HG03571 (cell line): ENCODE measurements around the gene MVB12B.
"Not testable (repeated sequence)": the region's sequence is repeated elsewhere in the genome, so short reads cannot be mapped to it uniquely, and the experiment has no call there.

Source experiments
- ATAC-seq: cut with Tn5 transposase; IDR thresholded peaks from one replicate; pipeline ENCODE4 v1.9.1; 2021; ENCODE audit not compliant: unreplicated experiment

MVB12B gene, protein sequence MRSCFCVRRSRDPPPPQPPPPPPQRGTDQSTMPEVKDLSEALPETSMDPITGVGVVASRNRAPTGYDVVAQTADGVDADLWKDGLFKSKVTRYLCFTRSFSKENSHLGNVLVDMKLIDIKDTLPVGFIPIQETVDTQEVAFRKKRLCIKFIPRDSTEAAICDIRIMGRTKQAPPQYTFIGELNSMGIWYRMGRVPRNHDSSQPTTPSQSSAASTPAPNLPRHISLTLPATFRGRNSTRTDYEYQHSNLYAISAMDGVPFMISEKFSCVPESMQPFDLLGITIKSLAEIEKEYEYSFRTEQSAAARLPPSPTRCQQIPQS

DNA sequence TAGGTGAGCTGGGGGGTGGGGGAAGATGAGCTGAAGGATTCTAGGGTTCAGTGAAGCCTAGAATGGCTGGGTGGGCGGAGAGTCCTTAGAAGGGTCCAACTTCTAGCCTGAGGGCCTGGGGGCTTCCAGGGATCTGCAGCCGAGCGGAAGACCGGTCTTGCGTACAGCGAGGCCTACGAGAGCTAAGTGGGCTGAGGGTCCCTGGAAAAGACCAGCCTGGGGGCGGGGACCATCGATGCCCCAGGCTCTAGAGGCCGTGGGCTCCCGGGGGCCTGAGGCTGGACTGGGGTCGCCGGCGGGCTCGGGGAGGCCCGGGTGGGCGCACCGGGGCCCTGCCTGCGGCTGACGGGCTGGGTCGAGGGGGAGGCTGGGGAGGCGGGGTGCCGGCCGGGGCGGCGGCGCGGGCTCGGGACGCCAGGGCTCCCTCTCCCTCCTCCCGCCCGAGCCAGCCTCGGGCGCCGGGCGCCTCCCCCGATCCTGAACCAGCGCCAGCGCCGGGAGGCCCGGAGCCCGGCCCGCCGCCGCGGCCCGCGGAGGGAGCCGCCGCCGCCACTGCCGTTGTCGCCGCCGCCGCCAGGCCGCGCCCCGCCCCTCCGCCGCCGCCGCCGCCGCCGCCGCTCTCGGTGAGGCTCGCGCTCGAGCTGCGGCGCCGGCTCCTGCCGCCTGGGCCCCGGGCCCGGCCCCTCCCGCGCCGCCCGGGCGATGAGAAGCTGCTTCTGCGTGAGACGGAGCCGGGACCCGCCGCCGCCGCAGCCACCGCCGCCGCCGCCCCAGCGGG lies at the start of gene MVB12B:
MVB12B (plus strand) TSS at position 602 of the 778 bp plus-strand sequence; CDS start at position 703, 101 bp downstream.
- no peak for ATAC-seq

DNA sequence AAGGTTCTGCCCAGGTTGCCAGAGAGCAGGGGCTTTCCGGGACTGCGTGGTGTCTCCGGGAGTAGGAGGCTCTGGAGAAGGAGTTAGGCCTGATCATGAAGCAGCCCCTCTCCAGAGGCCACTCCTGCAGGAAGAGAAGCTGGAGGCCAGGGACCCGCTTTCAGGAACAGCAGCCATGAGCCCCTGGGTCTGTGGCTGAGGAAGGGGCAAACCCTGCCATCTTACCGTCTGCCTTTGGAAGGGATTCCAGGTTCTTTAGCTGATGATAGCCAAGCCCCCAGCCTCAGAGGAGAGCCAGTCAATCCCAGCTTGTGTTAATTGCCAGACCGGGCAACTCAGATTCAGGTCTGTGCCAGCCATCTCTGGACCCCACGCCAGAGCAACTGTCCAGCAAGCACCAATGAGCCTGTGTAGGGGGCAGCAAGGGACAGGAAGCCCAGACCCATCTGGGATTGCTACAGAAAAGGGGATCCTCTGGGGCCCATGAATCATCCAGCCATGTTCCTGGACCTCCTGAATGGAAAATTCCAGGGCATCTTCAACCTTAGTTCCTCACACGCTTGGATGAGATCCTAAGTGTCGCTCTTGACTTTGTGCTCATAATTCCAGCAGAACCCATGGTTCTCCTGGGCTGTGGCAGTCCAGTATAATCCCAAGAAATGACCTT lies 42.7 kb upstream of the MVB12B start:
- ATAC-seq, result no peak

DNA sequence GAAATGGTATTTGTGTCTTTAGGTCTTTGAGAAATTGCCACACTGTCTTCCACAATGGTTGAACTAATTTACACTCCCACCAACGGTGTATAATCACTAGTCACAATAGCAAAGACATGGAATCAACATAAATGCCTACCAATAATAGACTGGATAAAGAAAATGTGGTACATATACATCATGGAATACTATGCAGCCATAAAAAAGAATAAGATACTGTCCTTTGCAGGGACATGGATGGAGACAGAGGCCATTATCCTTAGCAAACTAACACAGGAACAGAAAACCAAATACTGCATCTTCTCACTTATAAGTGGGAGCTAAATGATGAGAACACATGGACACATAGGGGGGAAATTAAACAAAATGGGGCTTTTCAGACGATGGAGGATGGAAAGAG lies 41.0 kb upstream of the MVB12B start:
- ATAC-seq, result not testable (repeated sequence)

DNA sequence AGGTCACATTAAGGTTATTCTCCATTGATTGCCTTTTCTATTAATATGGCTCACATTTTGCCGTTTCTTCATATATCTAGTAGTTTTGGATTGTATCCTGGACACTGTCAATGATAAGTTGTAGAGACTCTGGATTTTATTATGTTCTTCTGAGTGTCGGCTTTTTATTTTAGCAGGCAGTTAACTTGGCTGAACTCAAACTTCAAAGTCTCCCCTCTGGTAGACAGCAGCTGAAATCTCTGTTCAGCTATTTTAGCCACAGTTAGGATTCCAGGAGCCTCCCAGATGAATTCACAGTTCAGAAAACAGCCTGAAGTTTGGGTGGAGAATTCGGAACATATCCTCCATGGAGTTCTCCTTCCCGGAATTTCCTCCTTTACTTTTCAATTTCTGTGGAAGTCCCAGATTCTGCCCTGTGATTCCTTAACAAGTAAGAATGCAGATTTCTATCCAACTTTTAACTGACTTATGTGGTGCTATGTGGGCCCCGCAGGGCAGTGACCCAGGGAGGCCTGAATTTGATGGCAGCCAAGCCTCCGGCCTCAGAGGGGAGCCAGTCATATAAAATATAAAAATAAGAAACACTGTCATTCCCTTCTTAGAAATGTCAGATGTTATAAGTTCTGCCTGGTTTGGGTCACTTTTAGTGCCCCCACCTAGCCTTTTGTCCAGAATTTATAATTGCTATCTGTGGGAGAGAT lies 39.3 kb upstream of the MVB12B start:
- no peak for ATAC-seq

DNA sequence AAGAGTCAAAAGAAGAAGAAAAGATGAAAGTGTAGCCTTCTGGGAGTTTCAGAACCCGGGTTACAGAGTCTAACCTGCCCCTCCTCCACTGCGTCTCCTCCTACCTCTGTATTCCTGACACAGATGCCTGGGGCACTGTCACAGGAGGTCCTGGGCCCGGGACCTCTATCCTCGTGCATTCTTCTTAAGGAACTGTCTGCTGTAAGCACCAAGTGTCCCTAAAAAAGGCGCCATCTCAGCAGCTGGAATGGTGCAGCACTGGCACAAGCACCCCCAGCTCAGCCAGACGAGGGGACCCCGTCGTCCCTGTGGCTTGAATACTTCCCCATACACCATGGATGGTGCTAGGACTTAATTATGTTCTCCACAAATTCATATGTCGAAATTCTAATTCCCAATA lies 35.8 kb upstream of the MVB12B start:
- ATAC-seq, result no peak

DNA sequence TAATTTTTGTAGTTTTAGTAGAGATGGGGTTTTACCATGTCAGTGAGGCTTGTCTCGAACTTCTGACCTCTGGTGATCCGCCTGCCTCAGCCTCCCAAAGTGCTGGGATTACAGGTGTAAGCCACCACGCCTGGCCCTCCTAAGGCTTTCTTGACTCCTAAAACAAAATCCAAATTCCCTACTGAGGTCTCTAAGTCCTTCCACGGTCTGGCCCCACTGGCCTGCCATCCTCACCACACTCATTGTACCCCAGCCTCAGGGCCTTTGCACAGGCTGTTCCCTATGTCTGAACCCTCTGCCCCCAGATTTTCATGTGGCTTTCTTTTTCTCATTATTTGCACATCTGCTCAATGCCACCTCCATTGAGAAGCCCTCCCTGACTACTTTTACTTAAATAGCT lies 34.7 kb upstream of the MVB12B start:
- no peak for ATAC-seq

DNA sequence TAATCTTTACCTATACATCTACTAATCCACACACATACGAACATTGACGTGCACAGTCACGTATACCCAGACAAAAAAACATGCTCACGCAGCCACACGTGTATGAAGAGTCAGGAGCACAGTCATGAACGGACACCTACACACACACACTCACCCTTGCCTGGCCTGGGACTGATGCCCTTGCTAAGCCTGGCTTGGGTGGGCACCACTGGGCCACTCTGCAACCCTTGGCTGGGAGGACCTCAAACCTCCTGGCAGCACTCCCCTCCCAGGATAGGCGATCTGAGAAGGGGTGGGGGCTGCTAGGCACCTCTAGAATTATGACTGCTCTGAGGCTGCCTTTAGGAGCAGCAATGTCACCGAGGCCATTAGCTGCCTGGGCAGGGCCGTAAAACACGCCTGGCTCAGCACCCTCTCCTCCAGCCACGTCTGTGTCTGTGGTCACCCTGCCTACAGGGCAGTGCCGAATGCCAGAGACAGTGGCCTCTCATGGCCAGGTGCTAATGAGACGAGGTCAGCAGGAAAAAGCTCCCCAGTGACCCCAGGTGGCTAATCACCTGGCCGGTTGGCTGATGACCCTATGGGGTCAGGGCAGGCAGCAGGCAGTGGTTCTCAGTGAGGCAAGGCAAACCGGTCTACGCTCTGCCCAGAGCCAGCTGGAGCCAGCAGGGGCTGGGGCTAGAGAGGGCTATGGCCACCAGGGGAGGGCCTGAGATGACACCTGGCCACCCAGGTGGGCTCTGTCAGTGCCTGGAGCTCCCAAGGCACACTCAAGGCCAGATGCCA lies 33.7 kb upstream of the MVB12B start:
- ATAC-seq, result no peak

DNA sequence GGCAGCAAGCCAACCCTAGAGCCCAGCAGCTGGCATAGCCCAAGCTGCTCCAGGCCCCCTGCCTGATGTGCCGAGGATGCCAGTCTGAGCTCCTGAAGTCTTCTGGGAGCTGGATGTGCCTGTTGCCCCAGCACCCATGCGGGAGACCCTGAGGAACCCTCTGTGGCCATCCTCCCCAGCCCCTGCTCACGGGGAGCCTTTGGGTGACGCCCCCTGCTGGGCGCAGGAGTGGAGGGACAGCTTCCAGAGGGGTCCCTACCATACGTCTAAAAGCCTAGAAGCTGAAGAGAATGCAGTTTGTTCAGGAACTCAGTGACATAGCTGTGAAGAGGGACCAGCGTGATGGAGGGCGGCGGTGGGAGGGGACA lies 33.1 kb upstream of the MVB12B start:
- no peak for ATAC-seq

DNA sequence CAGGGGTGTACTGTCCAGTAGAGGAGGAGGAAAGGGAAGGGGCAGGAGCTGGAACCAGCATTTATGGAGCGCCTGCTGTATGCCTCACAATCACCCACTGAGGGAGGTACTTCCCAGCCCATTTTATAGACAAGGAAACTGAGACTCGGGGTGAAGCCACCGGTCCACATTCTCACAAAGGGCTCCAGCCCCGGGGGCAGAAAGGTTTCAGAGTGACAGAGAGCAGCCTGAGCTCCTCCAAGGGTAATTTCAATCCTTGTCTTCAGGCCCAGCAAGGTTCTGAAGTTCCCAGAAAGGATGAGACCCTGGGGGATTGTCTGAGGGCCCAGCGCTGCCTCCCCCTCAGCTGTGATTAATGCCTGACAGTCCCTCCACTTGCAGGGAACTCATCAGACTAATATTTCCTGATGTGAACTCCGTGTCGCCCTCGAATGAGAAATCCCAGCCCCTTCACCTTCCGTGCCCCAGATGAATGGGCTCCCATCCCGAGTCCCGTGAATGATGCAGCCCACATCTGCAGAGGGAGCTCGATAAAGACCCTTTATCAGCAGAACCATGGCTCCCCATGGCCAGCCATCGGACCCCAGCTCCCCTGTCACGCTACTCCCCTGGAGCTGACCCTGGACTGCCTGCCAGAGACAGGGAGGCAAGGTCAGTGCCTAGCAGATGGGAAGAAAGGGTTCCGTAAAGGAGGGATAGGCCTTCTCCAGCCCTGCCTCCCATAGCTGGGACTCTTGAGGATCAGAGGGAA lies 32.1 kb upstream of the MVB12B start:
- ATAC-seq, result no peak

DNA sequence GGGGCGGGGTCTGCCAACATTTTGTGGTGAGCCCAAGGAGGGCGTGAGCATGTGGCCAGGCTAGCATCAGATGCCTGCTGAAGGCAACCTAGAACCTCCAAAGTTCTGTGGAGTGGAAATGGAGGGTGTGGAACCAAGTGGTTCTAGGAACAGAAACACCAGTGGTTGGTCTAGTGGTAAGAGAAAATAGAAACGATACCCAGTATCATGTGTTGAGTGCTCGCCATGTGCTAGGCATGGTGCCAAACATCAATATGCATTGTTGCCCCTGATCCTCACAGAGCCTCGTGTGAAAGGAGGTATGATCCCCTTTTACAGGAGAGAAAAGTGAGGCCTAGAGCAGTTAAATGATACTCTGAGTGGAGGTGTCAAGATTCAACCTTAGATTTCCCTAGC lies 31.5 kb upstream of the MVB12B start:
- no peak for ATAC-seq

DNA sequence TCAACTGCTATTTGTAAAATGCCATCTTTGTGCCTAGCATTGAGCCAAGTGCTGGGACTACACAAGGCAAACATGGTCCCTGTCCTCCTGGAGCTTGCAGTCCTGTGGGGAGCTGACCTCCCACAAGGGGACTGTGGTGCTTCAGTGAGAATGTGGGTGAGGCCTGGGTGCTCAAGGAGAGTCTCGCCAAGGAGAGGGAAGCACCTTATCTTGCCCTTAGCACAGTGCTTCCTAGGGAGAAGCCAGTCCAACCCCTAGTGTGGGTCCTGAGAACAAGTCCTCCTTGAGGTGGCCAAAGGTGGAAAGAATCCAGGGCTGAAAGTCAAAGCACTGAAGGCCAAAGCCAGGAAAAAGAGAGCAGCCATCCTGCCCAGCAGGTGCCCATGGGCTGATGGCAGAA lies 31.1 kb upstream of the MVB12B start:
- no peak for ATAC-seq

DNA sequence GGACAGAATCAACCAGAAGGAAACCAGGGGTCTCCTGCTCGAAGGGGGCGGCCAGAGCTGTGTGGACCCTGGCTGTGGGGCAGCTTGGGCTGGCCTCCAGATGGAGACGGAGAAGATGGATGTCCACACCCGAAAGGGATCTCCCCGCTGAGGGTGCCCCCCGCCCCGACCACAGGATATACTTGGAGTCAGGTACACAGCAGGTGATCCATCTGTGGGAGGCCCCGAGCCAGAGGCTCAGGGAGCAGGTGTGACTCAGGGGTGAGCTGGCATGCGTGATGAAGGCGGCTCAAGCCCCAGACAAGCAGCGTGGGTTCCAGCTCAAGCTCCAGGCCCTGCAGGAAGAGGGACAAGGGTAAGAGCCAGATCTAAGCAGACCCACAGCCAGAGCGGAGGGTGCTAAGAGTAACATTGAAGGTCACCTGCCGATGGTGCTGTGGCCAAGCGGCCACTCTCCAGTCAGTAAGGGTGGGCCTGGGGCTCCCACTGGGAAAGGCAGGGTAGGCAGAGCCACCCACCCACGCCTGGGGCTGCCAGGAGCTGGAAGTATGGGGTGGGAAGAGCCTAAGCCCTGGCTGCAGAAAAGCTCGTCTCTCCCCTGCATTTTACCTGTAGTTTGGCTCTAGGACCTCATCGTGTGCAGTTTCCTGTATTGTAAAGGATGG lies 30.6 kb upstream of the MVB12B start:
- no peak for ATAC-seq

DNA sequence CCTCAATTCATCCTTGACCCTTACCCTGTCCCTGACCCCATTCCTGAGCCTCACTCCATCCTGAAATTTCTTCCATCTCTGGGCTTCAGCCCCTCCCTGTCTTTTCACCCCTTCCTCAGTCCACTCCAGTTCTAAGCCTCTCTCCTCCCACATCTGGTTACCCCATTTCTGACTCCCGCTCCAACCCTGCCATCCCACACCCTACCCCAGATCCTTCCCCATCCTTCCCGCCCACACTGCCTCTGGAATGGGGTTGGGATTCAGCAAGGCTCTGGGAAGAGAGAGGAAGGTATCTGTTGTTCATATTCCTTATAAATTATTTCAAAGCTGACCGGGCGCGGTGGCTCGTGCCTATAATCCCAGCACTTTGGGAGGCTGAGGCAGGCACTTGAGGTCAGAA lies 29.9 kb upstream of the MVB12B start:
- ATAC-seq, result no peak

DNA sequence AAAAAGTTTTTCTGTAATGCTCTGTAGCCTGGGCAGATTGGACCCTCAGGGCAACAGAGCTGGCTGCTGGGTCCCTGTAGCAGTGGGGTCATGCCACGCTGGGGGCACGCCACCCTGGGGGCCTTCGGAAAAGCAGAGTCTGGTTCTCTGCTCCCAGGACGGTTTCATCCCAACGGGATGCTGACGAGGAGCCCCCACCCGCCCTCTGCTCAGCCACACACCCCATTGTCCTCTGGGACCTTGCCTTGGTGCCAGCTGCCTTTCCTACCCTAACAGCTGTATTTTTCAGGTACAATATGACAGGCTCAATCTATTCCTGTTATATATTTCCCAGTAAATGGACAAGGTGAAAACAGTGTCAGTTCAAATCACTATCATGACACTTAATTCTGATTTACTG lies 29.0 kb upstream of the MVB12B start:
- no peak for ATAC-seq

DNA sequence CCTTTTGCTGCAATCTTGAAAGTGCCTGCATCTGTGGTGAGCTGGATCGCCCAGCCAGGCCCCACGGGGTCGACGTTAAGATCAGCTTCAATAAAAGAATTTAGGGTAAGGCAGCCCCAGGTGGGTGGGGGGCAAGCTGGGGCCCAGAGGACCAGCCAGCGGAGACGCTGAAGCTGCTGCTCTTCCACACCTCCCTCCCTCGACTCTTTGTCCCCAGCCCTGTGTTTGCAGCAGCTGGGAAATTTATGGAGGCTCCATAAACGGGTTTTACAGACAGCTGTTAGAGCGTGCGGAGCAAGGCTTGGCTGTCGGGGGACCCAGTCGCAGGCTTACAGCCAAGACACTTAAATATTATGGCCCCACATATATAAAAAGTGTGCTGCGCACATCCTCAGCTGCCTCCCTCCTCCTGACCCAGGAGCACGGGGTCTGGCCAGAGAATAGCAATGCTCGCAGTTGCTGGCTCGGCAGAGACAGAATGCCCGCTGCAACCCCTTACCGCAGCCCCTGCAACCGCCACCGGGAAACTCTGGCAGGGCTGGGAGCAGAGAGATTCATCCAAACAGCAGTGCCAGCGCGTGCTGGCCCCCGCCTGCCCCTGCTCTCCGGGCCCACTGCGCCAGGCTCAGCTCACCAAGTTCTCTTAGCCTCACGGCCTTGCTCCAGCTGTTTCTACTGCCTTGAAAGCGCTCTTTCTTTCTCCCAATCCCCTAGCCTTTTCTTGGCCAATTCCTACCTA lies 28.4 kb upstream of the MVB12B start:
- no peak for ATAC-seq

DNA sequence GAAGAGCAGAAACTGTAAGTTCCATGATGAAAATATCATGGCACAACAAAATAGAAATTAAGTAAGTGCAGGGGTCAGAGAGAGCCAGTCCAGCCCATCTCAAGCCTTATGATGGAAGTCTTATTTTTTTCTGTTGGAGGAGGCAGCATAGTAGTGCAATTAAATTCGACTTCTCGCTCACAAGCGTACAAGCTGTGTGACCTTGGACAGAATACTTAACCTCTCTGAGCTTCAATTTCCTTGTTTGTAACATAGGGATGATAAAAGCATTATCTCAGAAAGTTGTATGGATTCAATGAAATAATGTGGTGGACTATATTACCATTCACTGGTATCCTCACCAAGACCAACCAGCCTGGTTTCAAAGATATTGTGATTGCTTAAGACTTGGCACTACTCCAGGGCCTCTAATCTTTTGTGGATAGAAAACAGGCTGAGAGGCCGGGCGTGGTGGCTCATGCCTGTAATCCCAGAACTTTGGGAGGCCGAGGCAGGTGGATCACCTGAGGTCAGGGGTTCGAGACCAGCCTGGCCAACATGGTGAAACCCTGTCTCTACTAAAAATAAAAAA lies 26.8 kb upstream of the MVB12B start:
- no peak for ATAC-seq

DNA sequence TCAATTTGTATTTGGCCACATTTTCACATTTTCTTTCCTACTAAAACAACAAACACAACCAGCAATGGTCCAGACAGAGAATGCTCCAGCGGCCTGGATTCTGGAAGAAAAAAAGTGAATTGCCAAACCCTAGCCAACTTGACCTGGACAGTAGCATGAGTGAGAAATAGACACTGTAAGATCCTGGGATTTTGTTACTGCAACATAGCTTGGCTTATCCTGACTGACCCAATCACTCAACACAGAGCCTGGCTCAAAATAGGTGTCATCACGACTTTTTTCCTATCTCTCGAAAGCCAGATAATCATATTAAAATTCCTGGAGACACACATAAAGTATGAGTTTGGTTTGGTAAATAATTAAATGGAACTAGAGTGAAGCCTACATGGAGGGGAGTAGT lies 25.4 kb upstream of the MVB12B start:
- ATAC-seq, result no peak

DNA sequence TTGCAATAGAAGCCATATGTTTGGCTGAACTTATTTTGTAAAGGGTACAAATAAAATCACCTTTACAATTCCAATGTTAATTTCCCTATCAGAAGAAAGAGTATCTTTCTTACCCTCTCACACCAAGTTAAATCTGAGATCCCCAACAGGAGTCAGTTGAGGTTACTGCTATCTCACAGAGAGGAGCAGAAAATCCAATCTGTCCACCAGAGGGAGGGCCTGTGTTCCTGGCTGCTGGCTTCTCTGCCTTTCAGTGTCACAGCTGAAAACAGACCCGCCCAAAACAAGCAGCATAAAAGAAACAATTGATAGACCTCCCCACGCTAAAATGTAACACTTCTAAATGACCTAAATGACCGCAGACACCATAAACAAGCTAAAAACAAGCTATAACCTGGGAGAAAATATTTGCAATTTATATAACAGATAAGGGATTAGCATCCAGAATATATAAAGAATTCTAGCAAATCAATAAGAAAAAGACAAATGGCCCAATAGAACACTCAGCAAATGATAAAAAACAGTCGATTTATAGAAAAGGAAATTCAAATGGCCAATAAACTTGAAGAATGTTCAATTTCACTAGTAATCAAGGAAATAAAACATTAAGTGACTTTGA lies 24.5 kb upstream of the MVB12B start:
- no peak for ATAC-seq
